ENCODE measurements around the gene PTPRN.

Gene PTPRN

DNA sequence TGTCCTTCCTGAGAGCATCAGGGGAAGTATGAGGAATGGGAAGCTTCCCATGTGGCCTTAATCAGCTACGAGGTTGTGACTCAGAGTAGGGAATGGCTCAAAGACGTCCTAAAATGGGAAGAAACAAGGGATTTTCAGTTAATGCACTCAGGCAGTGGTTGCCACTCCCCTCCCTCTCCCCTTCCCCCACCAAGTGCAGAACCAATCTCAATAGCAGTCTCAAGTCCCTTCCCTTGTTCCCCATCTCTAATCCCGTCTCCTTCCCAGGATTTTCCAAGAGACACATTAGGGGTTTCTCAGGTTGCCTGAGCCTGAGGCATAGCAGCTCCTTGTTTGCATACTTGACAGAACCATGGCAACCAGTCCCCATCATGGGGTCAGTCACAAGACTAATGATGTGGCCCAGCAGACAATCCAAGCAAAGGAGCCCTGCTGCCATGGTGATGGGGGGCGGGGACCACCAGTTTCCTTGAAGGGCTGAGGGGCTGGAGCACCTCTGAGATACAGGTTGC is 41.6 kb upstream of the PTPRN start:
- TF ChIP-seq, protein P1, sequence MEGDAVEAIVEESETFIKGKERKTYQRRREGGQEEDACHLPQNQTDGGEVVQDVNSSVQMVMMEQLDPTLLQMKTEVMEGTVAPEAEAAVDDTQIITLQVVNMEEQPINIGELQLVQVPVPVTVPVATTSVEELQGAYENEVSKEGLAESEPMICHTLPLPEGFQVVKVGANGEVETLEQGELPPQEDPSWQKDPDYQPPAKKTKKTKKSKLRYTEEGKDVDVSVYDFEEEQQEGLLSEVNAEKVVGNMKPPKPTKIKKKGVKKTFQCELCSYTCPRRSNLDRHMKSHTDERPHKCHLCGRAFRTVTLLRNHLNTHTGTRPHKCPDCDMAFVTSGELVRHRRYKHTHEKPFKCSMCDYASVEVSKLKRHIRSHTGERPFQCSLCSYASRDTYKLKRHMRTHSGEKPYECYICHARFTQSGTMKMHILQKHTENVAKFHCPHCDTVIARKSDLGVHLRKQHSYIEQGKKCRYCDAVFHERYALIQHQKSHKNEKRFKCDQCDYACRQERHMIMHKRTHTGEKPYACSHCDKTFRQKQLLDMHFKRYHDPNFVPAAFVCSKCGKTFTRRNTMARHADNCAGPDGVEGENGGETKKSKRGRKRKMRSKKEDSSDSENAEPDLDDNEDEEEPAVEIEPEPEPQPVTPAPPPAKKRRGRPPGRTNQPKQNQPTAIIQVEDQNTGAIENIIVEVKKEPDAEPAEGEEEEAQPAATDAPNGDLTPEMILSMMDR (IDR thresholded peaks at IDR 0.05; ENCODE audit: control extremely low read depth, extremely low read depth, low read depth, missing control alignments): no peak
- no peak for DNase-seq (ENCODE audit: extremely low spot score)
- CTCF ChIA-PET: interaction anchor here (0.9 to 3.3 kb wide), 10 partner anchors 10 to 196 kb away, joined by 3 to 18 read pairs (median 4); no protein-coding TSS in a partner anchor
- POLR2A ChIA-PET: no interaction called here

DNA sequence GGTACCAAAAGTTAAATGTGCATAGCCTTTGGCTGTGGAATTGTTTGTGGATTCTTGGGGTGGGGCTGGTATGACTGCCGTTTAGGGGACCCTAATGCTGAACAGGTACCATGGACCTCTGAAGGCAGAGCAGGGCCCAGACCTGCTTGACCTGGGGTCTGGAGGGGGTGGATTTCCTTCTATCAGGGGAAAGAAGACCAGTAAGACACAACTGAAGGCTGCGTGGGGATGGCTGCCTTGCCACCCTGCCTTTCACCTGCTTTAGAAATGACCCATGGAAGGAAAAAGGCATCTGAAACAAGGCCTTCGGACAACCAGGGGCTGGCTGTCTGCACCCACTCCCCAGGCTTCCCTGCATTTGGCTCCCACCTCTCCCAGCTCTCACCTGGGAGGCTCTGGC is 41.0 kb upstream of the PTPRN start:
- DNase-seq (ENCODE audit: extremely low spot score): no peak
- TF ChIP-seq, protein P1 (IDR thresholded peaks at IDR 0.05; ENCODE audit: control extremely low read depth, extremely low read depth, low read depth, missing control alignments): no peak
- ChIA-PET POLR2A (no interaction called here), CTCF (interaction anchor here (1.1 to 3.3 kb wide), 4 partner anchors 11 to 195 kb away, joined by 3 to 18 read pairs (median 6); no protein-coding TSS in a partner anchor)

DNA sequence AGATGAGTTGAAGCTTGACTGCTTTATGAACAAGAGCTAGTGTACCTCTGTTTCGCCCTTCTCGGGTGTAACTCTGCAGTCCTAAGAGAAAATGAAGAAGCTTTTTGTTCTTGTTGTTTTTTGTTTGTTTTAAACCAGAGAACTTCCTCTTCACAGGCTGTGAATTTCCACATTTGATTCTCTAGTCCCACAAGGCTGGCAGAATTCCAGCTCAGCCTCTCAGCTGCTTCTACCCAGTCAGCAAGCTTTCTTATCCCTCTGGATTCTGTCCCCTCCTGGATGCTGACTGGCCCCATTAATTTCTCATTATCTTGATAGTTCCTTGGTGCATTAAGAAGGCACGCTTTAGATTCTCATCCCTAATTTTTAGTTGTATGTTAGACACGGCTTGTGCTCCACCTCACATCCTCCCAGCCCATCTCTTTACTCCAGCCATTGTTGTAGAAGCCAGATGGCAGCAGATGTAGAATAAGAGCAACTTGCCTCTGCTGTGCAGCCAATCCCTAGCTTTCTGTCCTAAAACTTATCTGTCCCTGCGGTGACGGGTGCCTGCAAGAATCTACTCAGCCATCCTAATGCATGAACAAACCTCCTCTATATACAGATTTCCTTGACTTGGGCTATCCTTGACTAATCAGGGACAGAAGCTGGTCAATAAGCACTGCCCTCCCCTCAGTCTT is 35.7 kb upstream of the PTPRN start:
- no peak for DNase-seq (ENCODE audit: extremely low spot score)
- TF ChIP-seq, protein P1 (IDR thresholded peaks at IDR 0.05; ENCODE audit: control extremely low read depth, extremely low read depth, low read depth, missing control alignments): no peak
- ChIA-PET CTCF (interaction anchor here (0.9 to 5.0 kb wide), 5 partner anchors 8 to 315 kb away, joined by 3 to 26 read pairs (median 4); no protein-coding TSS in a partner anchor), POLR2A (no interaction called here)

DNA sequence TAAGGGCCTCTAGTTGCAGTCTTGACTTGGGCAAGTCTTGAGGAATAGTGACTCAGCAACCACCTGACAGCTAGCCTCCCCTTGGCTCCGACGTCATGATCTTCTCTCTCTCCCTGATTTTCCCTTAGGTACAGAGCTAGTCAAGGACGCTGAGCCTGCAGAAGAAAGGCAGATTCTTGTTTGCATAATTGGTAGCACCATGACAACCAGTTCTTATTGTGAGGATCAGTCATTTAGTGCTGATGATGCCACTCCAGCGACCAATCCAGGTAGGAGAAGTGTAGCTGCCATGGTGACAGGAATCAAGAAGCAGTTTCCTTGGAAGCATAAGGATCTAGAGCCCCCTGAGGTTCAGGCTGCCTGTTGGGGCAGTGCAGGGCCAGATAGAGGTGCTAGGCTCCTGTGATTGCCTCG is 26.2 kb upstream of the PTPRN start:
- ChIA-PET CTCF (interaction anchor here (0.8 to 1.8 kb wide), 4 partner anchors 10 to 176 kb away, joined by 3 to 8 read pairs (median 4); no protein-coding TSS in a partner anchor), POLR2A (no interaction called here)
- TF ChIP-seq, protein P1 (IDR thresholded peaks at IDR 0.05; ENCODE audit: control extremely low read depth, extremely low read depth, low read depth, missing control alignments): no peak
- DNase-seq (ENCODE audit: extremely low spot score): no peak

DNA sequence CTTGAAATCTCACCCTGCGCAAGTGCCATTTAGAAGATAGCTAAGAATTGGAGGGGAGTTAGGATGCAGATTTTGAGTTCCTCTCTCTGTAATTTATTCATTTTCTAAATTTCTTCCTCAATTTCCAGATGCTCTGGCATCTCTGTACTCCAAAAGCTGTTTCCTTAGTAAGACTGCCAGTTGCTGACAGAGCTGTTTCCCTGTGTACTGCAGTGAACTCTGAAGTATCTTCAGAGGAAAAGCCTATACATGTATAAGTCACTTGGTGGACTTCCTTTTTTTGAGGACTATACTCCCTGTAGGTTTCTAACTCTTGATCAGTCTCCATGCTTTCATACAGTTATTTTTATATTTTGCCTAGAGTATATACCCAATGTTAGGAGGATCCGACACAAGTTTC is 24.9 kb upstream of the PTPRN start:
- TF ChIP-seq, protein P1 (IDR thresholded peaks at IDR 0.05; ENCODE audit: control extremely low read depth, extremely low read depth, low read depth, missing control alignments): no peak
- ChIA-PET CTCF (interaction anchor here (1.2 kb wide), 2 partner anchors 35 to 39 kb away, joined by 4 to 5 read pairs; no protein-coding TSS in a partner anchor), POLR2A (no interaction called here)
- DNase-seq (ENCODE audit: extremely low spot score): no peak

DNA sequence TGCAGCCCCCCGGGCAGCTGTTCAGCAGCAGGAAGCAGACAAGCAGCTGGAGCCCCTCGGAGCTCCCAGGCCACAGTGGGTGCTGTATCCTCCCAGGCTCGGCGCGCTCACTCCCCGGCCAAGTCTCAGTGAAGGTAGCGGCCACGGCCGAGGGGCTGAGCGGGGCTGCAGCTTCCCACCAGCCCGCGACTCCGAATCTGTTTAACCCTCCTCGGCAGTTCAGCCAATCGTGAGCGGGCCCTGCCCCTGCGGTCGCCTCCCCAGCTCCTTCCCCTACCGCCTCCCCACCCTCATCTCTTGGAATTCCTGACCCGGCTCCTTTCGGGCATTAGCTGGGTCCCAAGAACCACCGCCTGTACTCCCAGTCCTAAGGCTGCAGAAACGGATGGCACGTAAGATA is 23.3 kb upstream of the PTPRN start, which contains the start of gene RESP18:
Gene RESP18, minus strand, starts transcription at position 203 of the 400 bp plus-strand sequence.
- TF ChIP-seq, protein P1 (IDR thresholded peaks at IDR 0.05; ENCODE audit: control extremely low read depth, extremely low read depth, low read depth, missing control alignments): no peak
- POLR2A ChIA-PET: no interaction called here
- no peak for DNase-seq (ENCODE audit: extremely low spot score)
- CTCF ChIA-PET: interaction anchor here (0.9 kb wide), 1 partner anchor 133 kb away, joined by 3 read pairs; no protein-coding TSS in a partner anchor

Measured in GM10248 (cell line).